ENCODE data around the gene ACOX1. TPM values are rescaled to one million over a fixed set of nuclear protein-coding genes. Genes with fewer than 3 reads are reported as not detected.

ACOX1 gene
- 17.6 and 23.0 TPM in 2 replicates for total RNA-seq (2014; rRNA removed; shearing (Covaris generic))
- 8.7 and 9.9 TPM in 2 replicates for polyA plus RNA-seq (2015; cell fraction: cytosol; rRNA removed)
- 21.7 and 29.5 TPM in 2 replicates for polyA plus RNA-seq (2015; cell fraction: nucleus; rRNA removed)

DNA sequence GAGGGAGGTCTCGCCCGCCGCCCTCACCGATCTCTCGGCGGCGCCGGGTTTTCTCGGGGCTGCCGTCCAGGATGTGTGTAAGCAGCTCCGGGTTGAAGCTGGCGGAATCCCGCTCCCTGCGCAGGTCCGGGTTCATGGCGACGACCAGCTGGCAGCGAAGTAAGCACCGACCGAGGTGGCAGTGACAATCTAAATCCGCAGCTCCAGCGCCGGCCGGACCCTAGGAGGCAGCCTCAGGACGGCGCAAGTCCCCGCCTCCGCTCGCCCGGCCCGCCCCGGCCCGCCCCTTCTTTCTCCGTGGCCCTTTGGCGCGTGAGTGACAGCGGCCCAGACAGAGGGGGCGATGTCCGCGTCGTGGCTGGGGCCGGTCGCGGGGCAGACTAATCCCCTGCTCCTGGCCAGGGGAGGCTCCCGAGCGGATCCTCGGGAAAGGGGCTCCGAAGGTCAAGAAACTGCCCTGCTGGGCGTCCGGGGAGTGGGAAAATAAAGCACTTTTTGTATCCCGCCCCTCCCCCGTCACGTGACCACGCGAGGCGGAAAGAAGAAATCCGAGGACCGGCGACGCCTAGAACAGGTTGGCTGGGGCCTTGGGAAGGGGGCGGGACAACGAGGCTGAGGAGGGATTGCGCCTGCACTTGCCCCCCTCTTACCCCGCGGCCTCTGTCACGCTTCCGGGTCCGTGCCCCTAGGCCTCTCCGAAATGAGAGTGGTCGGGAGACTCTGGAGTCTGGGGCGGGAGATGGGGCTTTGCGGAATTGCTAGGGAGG lies at the start of gene ACOX1, which contains the start of gene TEN1:
TSS of gene ACOX1 (minus strand) at position 229 of the 767 bp plus-strand sequence. CDS start at position 136, 93 bp downstream.
TSS of gene TEN1 (plus strand) at position 303 of the 767 bp plus-strand sequence. CDS start 6,953 bp downstream, outside the sequence.
- DNase-seq (ENCODE audit: low read depth): peak; percentile 97

DNA sequence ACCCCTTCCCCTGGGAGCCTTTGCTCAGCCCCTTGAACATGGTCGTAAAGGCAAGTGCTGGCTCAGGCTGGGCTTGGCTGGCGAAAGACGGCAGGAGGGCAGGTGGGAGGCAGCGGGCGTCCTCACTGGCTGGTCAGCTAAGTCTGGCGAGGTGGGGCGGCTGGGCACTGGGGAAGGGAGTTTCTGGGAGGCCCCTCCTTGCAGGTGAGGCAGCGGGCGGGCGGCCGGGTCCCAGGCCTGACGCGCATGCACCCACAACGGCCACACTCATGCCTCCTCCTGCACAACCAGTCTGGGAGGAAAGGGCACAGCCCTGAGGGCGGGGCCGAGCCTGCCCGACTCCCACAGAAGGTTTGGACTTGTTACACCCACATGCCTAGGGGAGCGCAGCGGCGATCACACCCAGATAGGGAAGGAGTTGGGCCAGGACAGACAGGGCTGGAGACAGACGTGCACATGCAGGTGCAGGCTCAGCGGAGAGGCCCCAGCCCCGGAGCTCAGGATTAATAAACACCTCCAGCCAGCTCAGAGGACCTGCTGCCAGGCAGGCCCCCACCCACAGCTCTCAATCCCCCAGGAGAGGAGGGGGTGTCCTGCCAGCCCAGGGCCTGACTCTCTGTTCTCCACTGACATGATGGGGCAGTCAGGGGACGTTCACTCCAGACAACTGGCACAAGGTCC lies 48.3 kb upstream of the ACOX1 start, which contains the start of gene EVPL:
TSS of gene EVPL (minus strand) at position 148 of the 681 bp plus-strand sequence. CDS start at position 40, 108 bp downstream.
- no peak for DNase-seq (ENCODE audit: low read depth)

GRCh38 chr17:76026714-76027158 lies 47.8 kb upstream of the ACOX1 start:
- no peak for DNase-seq (ENCODE audit: low read depth)

DNA sequence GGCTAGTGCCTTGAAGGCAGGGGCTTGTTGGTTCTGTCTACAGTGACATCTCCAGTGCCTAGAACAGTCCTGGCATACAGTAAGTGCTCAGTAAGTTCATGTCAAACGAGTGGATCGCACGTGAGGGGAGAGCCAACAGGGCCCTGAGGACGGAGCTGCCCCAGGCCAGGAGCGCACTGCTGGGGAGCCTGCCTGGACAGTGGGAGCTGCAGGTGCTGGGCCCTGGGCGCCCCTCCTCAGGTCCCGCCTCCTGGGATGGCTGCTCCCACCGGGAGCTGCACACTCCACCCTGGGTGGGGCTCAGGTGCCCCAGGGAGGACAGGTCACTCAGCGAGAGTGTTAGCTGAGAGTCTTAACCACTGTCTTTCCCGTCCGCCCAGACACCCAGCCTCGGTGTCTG lies 46.3 kb upstream of the ACOX1 start:
- no peak for DNase-seq (ENCODE audit: low read depth)

DNA sequence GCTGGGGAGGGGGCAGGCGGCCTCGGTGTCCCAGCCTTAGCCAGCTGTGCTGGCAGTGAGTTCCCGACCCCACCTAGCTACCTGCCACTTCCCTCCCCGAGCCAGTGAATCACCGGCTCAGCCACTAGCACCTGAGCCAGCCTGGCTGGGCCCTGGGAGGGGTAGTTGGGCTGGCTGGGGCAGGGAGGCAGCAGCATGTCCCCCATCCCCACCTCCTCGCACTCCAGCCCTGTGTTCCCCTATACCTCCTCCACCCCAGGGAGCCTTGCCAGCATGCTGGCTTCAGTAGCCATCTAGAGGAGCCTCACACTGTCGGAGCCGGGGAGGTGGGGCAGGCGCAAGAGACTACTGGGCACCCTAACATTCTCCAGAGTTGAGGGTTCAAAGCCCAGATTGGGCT lies 45.4 kb upstream of the ACOX1 start:
- no peak for DNase-seq (ENCODE audit: low read depth)

DNA sequence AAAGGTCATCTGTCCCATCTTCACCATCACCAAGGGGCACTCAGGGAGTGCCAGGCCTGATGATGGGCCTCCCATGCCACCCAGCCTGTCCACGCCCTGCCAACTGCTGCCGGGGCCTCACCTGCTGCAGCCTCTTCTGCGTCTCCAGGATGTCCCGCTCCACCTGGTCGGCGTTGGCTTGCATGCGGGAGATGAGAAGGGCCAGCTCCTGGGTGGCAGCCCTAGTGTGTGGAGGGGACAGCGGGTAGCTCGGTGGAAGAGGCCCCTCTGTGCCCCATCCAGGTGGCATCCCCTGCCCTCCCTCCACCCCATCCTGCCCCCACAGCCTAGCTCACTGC lies 44.9 kb upstream of the ACOX1 start:
- DNase-seq (ENCODE audit: low read depth): no peak

DNA sequence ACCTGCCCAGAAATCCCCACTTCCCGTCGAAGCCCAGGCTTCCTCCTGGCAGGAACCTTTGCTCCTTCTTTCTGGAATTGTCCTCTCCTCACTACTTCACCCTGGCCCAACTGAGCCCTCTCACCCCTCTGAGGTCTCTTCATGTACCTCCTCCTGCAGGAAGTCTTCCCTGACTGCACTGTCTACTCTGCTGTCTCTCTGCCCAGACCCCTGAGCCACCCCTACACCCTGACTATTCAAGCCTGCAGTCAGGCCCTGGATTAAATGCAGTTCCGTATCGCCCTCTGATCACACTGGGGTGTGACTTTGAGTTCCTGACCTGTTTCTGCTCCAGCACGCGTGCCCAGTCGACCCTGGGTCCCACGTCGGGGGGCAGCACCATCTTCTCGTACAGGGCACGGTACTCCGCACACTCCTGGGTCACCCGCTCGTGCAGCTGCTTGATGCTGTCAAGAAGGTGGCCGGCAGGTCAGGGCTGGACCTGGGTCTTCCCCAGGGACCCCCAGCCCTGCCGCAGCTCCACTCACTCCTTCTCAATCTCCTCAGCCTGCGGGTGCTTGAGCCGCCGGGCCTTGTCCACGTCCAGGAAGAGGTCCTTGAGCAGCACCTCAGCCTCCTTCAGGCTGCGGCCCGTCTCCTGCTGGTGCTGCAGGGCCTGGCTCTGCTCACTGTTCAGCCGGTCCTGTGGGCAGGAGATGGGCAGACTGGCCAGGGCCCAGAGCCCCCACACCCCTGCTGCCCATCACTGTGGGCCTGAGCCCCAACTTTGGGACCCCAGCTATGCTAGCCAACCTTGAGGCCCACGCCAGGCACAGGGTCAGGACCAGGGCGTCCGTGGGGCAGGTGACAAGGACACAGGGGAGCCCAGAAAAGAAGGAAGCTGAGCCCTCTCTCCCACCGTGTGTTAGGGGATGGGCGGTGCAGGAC lies 44.3 kb upstream of the ACOX1 start:
- DNase-seq (ENCODE audit: low read depth): no peak

DNA sequence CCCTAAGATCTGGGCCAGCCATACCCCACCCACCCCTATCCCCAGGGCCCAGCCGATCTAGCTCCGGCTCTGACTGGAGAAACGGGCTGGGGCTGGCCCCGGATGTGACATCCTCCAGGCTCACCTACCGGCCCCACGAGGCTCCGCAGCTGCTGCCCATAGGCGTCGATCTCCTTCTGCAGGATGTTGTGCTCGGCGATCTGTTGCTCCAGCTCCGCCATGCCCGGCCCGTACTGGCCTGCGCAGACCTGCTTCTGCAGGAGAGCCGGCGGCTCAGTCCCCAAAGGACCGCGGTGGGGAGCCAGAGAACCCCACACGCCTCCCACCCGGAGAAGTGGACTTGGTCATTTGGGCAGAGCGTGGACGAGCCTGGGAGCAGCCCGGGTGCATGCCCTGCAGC lies 43.3 kb upstream of the ACOX1 start:
- no peak for DNase-seq (ENCODE audit: low read depth)

DNA sequence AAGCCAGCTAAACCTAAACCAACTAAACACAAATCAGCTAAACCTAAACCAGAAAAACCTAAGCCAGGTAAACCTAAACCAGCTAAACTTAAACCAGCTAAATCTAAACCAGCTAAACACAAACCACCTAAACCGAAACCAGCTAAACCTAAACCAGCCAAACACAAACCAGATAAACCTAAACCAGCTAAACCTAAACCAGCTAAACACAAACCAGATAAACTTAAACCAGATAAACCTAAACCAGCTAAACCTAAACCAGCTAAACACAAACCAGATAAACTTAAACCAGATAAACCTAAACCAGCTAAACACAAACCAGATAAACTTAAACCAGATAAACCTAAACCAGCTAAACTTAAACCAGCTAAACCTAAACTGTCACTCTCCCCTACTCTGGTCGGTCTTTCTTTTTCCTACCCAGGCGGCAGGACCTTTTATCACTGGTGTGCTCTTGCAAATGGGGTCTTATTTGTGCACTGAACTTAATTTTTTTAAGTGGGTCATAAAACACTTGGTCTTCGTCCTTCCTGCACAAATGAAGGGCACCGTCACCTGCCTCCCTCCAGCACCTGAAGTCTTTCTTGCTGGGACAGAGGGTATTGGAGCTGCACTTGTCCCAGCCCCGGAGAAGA lies 41.0 kb upstream of the ACOX1 start:
- no peak for DNase-seq (ENCODE audit: low read depth)

DNA sequence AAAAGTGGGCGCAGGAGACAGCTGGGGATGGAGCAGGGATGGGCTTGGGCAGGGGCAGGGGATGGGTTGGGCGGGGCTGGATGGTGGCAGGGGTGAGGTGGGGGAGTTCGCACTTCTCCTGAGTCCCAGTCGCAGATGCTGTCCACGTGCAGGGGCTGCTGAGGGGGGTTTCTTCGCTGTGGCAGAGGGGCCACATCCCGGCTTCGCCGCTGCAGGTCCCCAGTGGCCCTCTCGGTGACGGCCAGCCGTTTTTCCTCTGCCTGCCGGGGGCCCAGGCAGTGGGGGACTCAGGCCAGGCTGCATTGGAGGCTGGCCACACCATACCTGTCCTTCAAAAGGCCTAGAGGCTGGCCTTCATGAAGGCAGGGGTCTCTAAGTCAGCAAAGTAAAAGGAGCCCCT lies 39.8 kb upstream of the ACOX1 start:
- no peak for DNase-seq (ENCODE audit: low read depth)

DNA sequence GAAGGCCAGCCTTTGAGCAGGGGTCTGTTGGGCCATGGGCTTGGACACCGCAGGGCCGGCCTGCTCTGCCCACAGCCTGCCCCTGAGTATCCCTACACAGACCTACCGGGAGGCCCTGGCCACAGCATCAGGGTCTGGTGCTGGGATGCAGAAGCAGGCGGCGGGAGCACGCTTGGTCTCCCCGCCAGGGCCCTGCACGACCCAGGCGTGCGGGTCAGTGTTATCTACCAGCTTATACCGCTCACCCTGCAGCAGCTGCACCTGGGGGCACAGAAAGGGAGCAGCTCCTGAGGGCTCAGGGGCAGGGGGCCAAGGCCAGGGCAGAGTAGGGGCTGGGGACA lies 39.3 kb upstream of the ACOX1 start:
- no peak for DNase-seq (ENCODE audit: low read depth)

DNA sequence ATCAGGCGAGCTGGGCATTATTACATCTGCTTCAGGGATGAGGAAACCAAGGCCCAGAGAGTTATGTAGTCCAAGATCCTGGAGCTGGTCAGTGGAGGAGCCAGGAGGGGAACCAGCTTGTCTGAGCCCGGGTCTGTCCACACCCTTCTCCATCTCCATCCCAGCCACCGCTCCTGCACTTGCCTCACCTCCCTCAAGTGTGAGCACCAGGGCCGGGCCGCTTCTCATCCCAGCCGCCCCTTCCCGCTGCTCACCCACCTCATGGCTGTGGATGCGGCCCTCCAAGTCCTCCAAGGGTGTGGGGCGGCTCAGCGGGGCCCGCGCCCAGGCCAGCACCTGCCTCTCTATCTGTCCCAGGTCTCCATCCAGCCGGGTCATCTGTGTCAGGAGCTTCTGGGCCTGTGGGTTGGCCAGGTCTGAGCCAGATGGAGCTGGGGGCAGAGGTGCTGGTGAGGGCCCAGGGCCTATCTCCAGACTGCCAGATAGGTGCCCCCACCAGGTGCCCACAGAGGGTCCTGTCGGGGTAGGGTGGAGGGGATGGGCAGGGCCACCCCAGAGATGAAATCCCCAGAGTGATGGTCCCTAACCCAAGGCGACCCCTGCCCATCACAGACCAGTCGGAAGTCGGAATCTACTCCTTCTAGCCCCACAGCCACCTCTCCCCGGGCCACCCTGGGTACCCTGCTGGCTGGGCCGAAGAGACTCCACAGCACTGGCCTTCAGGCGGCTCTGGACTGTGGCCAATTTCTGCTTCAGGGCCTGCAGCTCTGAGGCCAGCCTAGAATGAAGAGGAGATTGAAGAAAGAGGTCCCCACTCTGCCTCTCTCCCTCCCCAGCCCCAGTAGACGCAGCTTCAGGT lies 38.7 kb upstream of the ACOX1 start:
- DNase-seq (ENCODE audit: low read depth): no peak

GRCh38 chr17:76014925-76015261 lies 35.9 kb upstream of the ACOX1 start:
- DNase-seq (ENCODE audit: low read depth): no peak

- peak; percentile 61 for DNase-seq (ENCODE audit: low read depth)
These were observed 35.3 kb upstream of the ACOX1 start for GRCh38 chr17:76014100-76014924.

- DNase-seq (ENCODE audit: low read depth): no peak
These were observed 34.5 kb upstream of the ACOX1 start for GRCh38 chr17:76013377-76013932.

- DNase-seq (ENCODE audit: low read depth): no peak
These were observed 33.0 kb upstream of the ACOX1 start for GRCh38 chr17:76011951-76012350.

DNA sequence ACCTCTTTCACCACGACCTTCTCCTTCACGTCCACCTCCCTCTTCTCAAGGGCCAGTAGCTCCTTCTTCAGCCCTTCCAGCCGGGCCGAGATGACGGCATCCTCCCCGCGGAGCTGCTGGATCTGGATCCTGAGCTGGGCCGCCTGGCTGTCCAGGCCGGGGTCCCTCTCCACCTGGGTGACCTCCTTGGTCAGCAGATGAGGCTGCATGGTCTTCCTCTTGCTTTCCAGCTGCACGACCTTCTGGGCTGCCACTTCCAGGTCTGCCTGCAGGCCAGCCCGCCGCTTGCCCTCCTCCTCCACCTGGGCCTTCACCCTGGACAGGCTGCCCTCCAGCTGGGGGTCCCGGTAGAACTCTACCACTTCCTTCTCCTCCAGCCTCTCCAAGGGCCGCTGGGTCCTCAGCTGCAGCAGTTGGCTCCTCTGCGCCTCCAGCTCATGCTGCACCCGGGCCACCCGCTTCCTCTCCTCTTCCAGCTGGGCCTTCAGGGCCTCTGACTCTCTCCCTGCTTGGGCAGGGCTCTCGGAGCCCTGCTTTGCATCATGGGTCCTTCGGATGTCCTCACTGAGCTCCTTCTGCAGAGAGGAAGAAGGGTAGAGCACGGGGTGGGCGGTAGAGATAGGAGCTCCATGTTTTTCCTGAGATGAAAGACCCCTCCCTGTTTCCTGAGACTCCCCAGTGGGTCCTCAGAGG lies 31.1 kb upstream of the ACOX1 start:
- no peak for DNase-seq (ENCODE audit: low read depth)

- DNase-seq (ENCODE audit: low read depth): no peak
These were observed 30.5 kb upstream of the ACOX1 start for GRCh38 chr17:76009447-76009846.

All from HT1080 (cell line).